GM19238 (cell line): ENCODE measurements around the gene KCNQ1.

Experiments
- DNase-seq: peaks from one replicate; pipeline ENCODE4 v3.0.0; 2011; ENCODE audit warnings: low spot score; ENCODE audit not compliant: insufficient read length

Gene KCNQ1

GRCh38 chr11:2534134-2534956 lies 89.5 kb downstream of the KCNQ1 start:
- no peak for DNase-seq

GRCh38 chr11:2534957-2535672 lies 90.3 kb downstream of the KCNQ1 start:
- no peak for DNase-seq

GRCh38 chr11:2535673-2536439 lies 91.0 kb downstream of the KCNQ1 start:
- no peak for DNase-seq

- DNase-seq, result no peak
Observed at GRCh38 chr11:2536440-2536989, 91.7 kb downstream of the KCNQ1 start.

- no peak for DNase-seq
Observed at GRCh38 chr11:2537010-2537705, 92.3 kb downstream of the KCNQ1 start.

GRCh38 chr11:2537896-2538724 lies 93.3 kb downstream of the KCNQ1 start:
- DNase-seq, result no peak

- no peak for DNase-seq
Observed at GRCh38 chr11:2538951-2539350, 94.1 kb downstream of the KCNQ1 start.

- DNase-seq, result no peak
Observed at GRCh38 chr11:2539371-2540222, 94.8 kb downstream of the KCNQ1 start.

GRCh38 chr11:2540223-2540991 lies 95.6 kb downstream of the KCNQ1 start:
- DNase-seq, result no peak

GRCh38 chr11:2540992-2541680 lies 96.3 kb downstream of the KCNQ1 start:
- no peak for DNase-seq

- DNase-seq, result no peak
Observed at GRCh38 chr11:2541881-2542361, 97.1 kb downstream of the KCNQ1 start.

DNA sequence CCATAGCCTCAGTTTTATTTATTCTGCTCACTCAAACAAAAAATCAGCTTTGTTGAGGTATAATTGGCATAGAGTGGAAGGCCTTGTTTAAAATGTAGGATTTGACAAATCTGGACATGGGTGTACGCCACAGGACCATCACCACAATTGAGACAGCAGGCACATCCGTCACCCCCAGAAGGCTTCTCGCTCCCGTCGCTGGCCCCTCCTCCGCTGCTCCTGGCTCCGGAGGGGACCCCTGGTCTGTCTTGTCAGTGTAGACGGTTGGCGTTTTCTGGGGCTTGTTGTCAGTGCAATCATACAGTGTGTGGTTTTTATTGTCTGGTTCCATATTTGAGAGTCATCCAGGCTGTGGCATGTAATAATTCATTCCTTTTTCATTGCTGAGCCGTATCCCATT lies 97.6 kb downstream of the KCNQ1 start:
- no peak for DNase-seq

DNA sequence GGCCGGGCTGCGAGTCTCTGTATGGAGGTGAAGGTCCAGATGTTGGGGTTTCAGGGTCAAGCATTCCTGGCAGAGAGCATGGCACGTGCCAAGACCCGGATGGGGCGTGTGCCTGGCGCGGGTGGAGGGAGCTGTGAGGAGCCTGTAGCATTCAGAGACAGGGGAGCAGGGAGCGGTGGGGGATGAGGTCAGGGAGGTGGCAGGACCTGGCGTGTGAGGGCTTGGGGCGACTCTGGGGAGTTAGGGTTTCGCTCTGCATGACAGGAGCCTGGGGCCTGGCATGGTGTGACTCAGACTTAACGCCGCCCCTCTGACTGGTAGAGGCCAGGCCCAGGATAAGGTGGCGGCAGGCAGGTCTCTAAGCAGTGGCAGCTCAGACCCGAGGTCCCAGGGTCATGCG lies 103.0 kb downstream of the KCNQ1 start:
- DNase-seq, result no peak

- DNase-seq, result no peak
Observed at GRCh38 chr11:2548596-2548995, 103.8 kb downstream of the KCNQ1 start.

DNA sequence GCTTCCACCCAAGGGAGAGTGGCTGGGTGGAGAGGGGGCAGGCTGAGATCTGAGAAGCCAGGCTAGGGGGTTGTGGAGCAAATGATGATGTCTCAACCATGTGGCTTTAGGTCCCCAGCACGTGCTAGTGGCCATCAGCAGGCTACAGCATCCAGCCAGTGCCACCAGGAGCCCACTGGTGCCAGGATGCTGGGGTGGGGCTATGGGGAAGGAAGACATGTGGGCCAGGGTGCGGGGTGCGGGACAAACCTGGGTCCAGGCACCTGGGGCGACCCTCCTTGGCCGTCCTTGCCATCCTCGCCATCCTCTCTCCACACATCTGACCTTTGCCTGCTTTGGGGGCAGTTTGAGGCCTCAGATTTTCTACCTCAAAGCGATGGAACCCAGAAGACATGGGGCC lies 104.3 kb downstream of the KCNQ1 start:
- no peak for DNase-seq

GRCh38 chr11:2549491-2549875 lies 104.7 kb downstream of the KCNQ1 start:
- no peak for DNase-seq

- no peak for DNase-seq
Observed at GRCh38 chr11:2549876-2550605, 105.2 kb downstream of the KCNQ1 start.
